SK-N-MC (cell line): ENCODE results near the gene ATP2B2.

Experiments
- EZH2 ChIP-seq: fragments of 200-600 bp; sonication (generic); IDR thresholded peaks from one replicate; pipeline ENCODE4 v1.6.1; 2017; ENCODE audit warnings: antibody characterized with exemption
- POLR2AphosphoS5 ChIP-seq: IDR thresholded peaks from 2 replicates; pipeline ENCODE4 v1.6.1; 2012; ENCODE audit warnings: mild to moderate bottlenecking, low read depth, low read length, borderline replicate concordance

DNA sequence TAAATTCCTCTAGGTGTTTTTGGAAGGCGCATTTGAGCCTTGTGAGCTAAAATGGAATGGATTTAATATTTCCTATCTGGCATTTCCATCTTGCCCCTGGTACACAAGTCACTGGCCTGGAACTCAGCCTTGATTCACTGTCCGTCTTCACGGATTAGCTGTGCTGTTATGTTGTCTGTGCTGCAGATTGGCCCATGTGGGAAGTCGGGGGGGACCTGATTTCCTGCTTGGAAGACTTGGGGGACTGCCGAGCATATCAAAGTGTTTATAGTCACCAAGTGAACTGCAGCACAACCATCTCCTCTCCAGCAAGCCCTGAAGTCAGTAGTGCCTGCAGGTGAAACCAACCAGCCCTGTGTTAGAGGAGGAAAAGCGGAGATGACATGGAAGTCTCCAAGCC, 224.8 kb downstream of the ATP2B2 start:
- TF ChIP-seq EZH2 (no peak), POLR2AphosphoS5 (no peak)
